HUES48 (cell line): ENCODE measurements around the gene NMUR1.
A peak's percentile ranks its signal among the peaks of the same experiment; 100 is the strongest.
"Not testable (repeated sequence)": the region's sequence is repeated elsewhere in the genome, so short reads cannot be mapped to it uniquely, and the experiment has no call there.

Experiments used
- H3K27ac ChIP-seq: one replicate; pipeline ENCODE4 v1.7.0; 2013; ENCODE audit warnings: low read depth, low read length, inconsistent platforms
- H3K27me3 ChIP-seq: 2 replicates; pipeline ENCODE4 v1.6.1; 2013; ENCODE audit warnings: mild to moderate bottlenecking, low read length; ENCODE audit not compliant: control insufficient read depth, insufficient read depth
- H3K36me3 ChIP-seq: 2 replicates; pipeline ENCODE4 v1.6.1; 2013; ENCODE audit warnings: low read length; ENCODE audit not compliant: control insufficient read depth, insufficient read depth
- H3K4me1 ChIP-seq: 2 replicates; pipeline ENCODE4 v1.6.1; 2013; ENCODE audit warnings: mild to moderate bottlenecking, low read length; ENCODE audit not compliant: control insufficient read depth, insufficient read depth
- H3K4me3 ChIP-seq: 2 replicates; pipeline ENCODE4 v1.5.1; 2013; ENCODE audit warnings: mild to moderate bottlenecking, low read depth, low read length
- H3K9ac ChIP-seq: 2 replicates; pipeline ENCODE4 v1.6.1; 2013; ENCODE audit warnings: mild to moderate bottlenecking, low read depth, low read length, moderate library complexity
- H3K9me3 ChIP-seq: 2 replicates; pipeline ENCODE4 v1.6.1; 2013; ENCODE audit warnings: low read length; ENCODE audit not compliant: control insufficient read depth, insufficient read depth

The NMUR1 gene, protein sequence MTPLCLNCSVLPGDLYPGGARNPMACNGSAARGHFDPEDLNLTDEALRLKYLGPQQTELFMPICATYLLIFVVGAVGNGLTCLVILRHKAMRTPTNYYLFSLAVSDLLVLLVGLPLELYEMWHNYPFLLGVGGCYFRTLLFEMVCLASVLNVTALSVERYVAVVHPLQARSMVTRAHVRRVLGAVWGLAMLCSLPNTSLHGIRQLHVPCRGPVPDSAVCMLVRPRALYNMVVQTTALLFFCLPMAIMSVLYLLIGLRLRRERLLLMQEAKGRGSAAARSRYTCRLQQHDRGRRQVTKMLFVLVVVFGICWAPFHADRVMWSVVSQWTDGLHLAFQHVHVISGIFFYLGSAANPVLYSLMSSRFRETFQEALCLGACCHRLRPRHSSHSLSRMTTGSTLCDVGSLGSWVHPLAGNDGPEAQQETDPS

DNA sequence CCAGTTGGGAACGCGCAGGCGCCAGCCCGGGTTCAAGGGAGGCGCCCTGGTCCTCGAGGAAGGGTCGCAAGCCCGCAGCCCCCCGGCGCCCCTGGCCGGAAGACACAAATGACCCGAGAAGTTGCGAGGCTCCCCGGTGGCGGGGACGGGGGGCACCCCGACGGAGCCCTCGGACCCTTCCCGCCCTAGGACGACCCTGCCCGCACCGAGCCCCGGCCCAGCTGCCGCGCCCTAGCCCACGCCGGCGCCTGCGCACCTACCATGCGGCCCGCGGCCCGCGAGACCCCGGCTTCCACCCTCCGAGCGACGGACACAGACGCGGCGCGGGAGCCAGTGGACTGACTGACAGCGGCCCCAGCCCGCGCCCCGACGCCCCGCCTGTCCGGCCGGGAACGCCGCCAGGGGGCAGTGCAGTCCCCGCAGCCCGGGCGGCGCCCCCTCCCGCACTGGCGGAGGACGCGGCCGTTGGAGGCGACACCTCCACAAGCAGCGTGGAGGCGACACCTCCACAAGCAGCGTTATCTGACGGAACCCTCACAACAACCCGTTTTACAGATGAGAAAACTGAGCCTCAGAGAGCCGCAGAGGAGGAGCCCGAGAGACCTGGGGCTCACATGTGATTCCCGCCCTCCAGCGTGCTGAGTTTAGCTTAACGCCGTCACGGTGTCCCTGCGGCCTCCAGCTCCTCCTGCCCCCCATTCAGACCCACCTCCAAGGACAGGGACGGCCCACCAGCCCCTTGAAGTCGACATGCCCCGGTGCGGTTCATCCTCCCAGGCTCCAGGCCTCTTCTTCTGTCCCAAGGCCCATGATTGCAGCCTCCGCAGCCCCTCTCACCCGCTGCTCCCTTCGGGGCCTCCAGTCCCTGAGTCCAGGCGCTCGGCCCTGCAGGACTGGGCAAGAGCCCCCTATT is at the start of gene NMUR1:
NMUR1 (minus strand) TSS at position 347 of the 913 bp plus-strand sequence; CDS start at position 263, 84 bp downstream.
- H3K36me3 ChIP-seq, result no peaks in the 10 kb centered on the region
- no peak within 1 kb of the TSS for H3K9ac ChIP-seq
- H3K4me1 ChIP-seq, result peaks cover 5% of the 10 kb centered on the region; the same call in 1 of the 2 replicates
- no peak within 1 kb of the TSS for H3K27ac ChIP-seq
- H3K27me3 ChIP-seq, result peaks cover 21% of the 10 kb centered on the region
- H3K4me3 ChIP-seq, result peak within 1 kb of the TSS; percentile 58
- H3K9me3 ChIP-seq, result no peaks in the 10 kb centered on the region

DNA sequence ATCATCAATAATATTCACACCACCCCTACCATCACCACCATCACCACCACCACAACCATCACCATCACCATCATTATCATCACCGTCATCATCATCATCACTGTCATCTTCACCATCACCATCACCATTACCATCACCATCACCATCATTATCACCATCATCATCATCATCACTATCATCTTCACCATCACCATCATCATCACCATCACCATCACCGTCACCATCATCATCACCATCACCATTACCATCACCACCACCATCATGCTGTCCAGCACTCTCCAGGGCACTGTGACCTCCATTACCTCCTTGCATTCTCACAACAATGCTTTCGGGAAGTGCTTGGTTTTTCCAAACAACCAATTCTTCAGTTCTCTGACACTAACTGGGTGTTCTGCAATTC is 49.3 kb upstream of the NMUR1 start:
- Histone ChIP-seq H3K9ac (no peak overlapping the region), H3K9me3 (0 out of 2 replicates have a peak, but pooled peaks cover 2% of the 10 kb centered on the region), H3K4me1 (peaks cover 19% of the 10 kb centered on the region), H3K27ac (no peak overlapping the region), H3K4me3 (no peak overlapping the region), H3K27me3 (no peaks in the 10 kb centered on the region), H3K36me3 (no peaks in the 10 kb centered on the region)

DNA sequence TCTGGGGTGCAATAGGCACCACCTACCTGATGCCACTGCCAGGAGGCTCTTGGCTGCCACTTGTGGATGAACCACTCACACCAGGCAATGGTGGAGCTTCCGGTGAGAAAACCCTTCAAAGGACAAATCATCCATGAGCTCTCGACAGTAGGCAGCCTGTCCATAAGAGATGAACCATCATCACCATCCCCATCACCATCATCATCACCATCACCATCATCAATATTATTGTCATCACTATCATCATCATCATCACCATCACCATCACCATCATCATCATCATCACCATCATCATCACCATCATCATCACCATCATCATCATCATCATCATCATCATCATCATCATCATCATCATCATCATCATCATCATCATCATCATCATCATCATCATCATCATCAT is 48.4 kb upstream of the NMUR1 start:
- peaks cover 13% of the 10 kb centered on the region for H3K4me1 ChIP-seq
- H3K27ac ChIP-seq, H3K4me3 ChIP-seq, H3K36me3 ChIP-seq, H3K9me3 ChIP-seq, H3K9ac ChIP-seq, H3K27me3 ChIP-seq: not testable (repeated sequence)

DNA sequence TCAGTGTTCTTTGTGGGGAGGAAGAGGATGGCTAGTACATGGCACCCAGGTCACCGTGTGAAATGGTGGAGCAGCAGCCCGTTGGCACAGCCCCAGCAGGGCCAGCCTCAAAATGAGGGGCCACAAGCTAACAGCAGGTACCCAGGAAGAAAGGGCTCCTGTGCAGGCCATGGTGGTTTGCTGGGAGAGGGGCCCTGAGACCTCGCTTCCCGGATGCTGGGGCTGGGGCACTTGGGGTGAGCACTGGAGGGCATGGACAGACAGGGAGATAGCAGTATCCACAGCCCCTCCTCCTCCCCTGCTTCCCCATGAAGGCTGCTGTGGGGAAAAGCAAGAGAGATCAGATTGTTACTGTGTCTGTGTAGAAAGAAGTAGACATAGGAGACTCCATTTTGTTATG is 46.2 kb upstream of the NMUR1 start:
- H3K4me3 ChIP-seq, result no peak overlapping the region
- peaks cover 29% of the 10 kb centered on the region for H3K4me1 ChIP-seq
- peak overlapping the region; percentile 93 for H3K27ac ChIP-seq
- H3K36me3 ChIP-seq, result no peaks in the 10 kb centered on the region
- H3K9ac ChIP-seq, result peak overlapping the region; percentile 80
- H3K9me3 ChIP-seq, result 0 out of 2 replicates have a peak, but pooled peaks cover 2% of the 10 kb centered on the region
- H3K27me3 ChIP-seq, result no peaks in the 10 kb centered on the region

DNA sequence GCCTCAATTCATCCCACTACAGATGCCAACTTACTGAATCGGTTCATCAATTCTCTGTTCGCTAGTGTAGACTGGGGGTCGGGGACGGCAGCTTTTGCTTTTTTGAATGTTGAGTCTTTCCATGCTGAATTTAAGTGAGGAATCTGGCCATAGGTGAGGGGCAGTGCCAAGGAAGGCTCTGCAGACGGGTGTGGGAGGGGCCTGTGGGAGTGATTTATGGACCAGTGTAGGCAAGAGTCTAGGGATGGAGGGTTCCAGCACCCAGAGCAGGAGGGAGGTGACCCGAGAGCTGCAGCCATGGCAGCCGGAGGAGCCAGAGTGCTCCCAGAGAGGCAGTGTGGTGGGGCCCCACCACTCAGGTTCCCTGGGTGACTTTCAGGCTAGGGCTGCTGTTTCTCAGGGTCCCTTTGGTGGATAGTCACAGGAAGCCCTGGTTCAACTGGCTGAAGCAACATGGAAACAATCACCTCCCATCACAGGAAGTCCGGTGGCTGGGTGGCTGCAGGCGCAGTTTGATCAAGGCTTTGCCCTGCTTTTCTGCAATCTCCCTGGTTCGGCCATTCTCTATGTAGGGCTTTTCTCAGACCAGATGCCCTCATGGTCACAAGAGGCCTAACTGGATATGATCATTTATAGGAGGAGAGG is 45.5 kb upstream of the NMUR1 start:
- H3K9me3 ChIP-seq, result 0 out of 2 replicates have a peak, but pooled peaks cover 2% of the 10 kb centered on the region
- no peak overlapping the region for H3K4me3 ChIP-seq
- H3K27ac ChIP-seq, result peak overlapping the region; percentile 93
- H3K27me3 ChIP-seq, result no peaks in the 10 kb centered on the region
- H3K36me3 ChIP-seq, result no peaks in the 10 kb centered on the region
- H3K9ac ChIP-seq, result peak overlapping the region; percentile 80; the same call in 1 of the 2 replicates
- H3K4me1 ChIP-seq, result peaks cover 31% of the 10 kb centered on the region

DNA sequence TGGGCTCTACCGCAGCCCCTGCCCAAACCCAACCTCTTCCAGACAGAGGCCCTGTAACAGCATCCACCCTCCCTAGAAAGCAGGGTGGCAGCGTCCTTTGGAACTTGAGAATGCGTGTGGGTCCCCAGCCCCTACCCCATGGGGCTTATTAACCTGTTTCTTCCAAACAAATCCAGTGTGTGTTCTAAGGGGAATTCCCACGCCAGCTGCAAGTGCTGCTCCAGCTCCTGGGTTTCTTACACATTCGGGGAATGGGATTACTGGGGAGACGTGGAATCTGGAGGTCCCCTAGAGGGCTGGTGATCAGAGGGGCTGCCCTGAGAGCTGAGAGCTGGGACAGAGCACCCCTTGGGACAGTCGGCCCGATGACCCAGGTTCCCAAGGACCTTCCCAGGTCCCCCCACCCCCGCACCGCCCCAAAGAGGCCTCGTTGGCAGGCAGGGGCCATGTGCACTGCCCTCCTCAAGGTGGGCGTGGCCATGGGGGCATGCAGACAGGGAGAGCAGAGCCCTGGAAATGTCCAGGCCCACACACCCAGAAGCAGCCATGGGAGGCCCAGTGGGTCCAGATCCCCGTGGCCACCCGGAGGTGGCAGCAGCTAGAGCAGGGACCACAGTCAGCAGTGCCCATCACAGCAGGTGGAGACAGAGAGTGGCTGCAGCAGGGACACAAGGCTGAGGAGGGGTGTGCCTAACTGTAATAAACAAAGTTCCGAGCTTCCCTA is 43.6 kb upstream of the NMUR1 start:
- H3K27ac ChIP-seq, result peak overlapping the region; percentile 84

DNA sequence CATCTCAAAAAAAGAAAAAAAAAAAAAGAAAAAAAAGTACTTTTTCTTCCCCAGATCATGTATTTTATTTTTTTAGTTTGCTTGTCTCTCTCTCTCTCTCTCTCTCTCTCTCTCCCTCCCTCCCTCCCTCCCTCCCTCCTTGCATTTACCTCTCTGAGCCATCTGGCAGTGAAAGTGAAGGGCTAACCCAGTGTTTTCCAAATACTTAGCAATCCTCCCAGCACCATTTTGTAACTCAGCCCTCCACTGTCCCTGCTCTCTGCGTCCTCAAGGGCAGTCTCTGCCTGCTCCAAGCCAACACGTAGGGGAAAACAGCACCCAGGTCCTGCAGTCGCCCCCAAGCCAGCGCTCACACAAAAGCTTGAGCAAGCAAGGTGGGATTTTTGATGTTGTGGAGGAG is 42.9 kb upstream of the NMUR1 start:
- H3K4me1 ChIP-seq, result peaks cover 39% of the 10 kb centered on the region
- H3K9me3 ChIP-seq, result no peaks in the 10 kb centered on the region
- no peak overlapping the region for H3K4me3 ChIP-seq
- H3K27ac ChIP-seq, result peak overlapping the region; percentile 84
- H3K36me3 ChIP-seq, result no peaks in the 10 kb centered on the region
- H3K9ac ChIP-seq, result peak overlapping the region; percentile 16; the same call in 1 of the 2 replicates
- no peaks in the 10 kb centered on the region for H3K27me3 ChIP-seq

More for the DNA sequence above, 43.6 kb upstream of the NMUR1 start:
- Histone ChIP-seq H3K4me3 (no peak overlapping the region), H3K9me3 (no peaks in the 10 kb centered on the region), H3K9ac (peak overlapping the region; percentile 16; the same call in 1 of the 2 replicates), H3K4me1 (peaks cover 31% of the 10 kb centered on the region), H3K27me3 (no peaks in the 10 kb centered on the region), H3K36me3 (no peaks in the 10 kb centered on the region)

DNA sequence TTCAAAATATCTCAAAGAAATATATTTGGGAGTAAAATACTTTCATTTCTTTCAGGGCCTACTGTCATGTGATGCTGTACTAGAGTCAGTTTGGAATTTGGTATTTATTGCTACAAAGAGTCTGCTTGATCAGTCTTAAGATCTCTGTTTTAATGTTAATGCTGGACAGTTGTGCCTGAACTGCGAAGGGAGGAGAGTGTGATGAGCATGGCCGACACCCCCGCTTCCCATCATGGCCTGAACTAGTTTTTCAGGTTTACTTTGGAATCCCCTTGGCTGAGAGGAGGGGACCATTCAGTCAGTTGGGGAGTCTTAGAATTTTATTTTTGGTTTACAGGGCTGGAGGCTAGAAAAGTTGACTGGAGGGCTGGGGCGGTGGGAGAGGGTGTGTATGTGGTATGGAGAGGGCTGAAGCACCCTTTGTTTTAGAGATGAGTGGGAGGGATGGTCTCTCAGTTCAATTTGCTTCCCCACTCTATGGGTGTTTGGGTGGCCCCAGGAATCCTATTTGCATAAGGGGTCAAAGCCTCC is 41.5 kb upstream of the NMUR1 start:
- Histone ChIP-seq H3K9ac (peak overlapping the region; percentile 67), H3K4me3 (no peak overlapping the region), H3K27ac (peak overlapping the region; percentile 91), H3K27me3 (no peaks in the 10 kb centered on the region), H3K36me3 (no peaks in the 10 kb centered on the region), H3K4me1 (peaks cover 38% of the 10 kb centered on the region), H3K9me3 (no peaks in the 10 kb centered on the region)

DNA sequence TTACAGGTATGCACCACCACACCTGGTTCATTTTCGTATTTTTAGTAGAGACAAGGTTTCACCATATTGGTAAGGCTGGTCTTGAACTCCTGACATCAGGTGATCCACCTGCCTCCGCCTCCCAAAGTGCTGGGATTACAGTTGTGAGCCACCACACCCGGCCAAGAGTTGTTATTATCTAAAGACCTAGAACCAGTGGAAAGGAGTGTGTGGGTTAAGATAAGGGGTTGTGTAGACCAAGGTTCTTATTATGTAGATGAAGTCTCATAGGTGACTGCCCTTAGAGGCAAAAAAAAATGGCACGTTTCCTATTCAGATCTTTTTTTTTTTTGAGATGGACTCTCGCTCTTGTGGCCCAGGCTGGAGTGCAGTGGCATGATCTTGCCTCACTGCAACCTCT is 40.7 kb upstream of the NMUR1 start:
- not testable (repeated sequence) for H3K27me3 ChIP-seq, H3K9ac ChIP-seq
- H3K27ac ChIP-seq, result peak overlapping the region; percentile 16

More for the DNA sequence above, 40.7 kb upstream of the NMUR1 start:
- not testable (repeated sequence) for H3K9me3 ChIP-seq, H3K4me3 ChIP-seq, H3K36me3 ChIP-seq
- peaks cover 31% of the 10 kb centered on the region for H3K4me1 ChIP-seq
